Dedifferentiated amniotic fluid mesenchymal stem cell (primary cell): ENCODE results near the gene OR13J1.
"Not testable (repeated sequence)": the region's sequence is repeated elsewhere in the genome, so short reads cannot be mapped to it uniquely, and the experiment has no call there.

Experiments used
- DNase-seq: peaks from one replicate; pipeline ENCODE4 v3.0.0-alpha.2; 2016; ENCODE audit errors: extremely low spot score

OR13J1 gene

GRCh38 chr9:35870351-35870923 is at the start of gene OR13J1:
TSS of gene OR13J1 (minus strand) at chr9:35870401. CDS start at chr9:35870401, 0 bp downstream.
- no peak for DNase-seq

DNA sequence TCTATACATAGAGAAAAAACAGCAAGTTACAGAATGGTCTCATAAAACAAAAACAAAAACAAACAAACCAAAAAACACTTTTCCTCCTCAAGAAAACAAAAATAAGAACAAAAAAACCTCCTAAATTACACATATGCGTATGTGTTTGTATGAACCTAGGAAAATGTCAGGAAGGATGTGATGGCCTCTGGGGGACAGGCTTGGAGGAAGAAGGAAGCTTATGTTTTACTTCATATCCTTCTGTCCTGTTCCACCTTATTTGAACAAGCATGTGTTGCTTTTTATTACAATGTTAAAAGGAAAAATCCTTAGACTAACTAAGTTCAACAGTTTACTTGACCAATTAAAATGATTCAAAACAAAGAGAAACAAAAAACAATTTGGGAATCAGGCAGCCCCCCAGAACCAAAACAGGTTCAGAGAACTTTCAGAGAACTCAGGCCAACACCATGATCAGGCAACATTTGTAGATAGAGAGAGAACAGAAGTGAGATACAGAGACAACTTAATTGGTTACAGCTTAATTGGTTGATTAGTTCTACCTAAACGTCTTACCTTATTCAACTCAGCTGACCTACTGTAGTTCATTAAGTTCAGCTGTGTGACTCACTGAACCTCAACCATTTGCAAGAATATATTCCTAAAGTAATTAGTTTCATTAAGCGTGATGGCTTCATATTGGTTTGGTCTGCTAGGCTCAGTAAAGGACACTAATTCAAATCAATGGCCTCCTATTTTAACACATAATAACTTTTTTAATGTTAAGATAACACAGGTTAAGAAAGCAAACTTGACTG is 49.2 kb upstream of the OR13J1 start:
- DNase-seq, result no peak

DNA sequence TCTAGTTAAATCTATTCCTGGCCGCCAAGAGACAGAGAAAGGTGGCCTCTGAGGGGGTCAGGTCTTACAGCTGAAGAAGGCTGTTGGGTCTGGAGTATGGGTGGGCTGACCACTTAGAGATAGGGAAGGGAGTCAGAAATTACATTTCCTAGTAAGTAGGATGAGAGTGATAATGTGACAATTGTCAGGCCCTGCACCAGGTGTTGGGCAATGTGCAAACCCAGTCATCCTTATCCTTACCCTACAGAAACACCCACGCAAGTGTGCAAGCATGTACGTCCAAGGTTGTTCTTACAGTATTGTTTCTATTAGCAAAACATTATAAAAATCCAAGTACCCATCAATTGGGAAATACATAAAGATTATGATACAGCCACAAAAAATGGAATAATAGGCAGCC is 48.6 kb upstream of the OR13J1 start:
- no peak for DNase-seq

- DNase-seq, result no peak
Measured at GRCh38 chr9:35917261-35917660, 47.1 kb upstream of the OR13J1 start.

GRCh38 chr9:35915681-35916294 is 45.6 kb upstream of the OR13J1 start:
- no peak for DNase-seq

- no peak for DNase-seq
Measured at GRCh38 chr9:35914301-35914807, 44.2 kb upstream of the OR13J1 start.

GRCh38 chr9:35913429-35913828 is 43.2 kb upstream of the OR13J1 start:
- DNase-seq, result not testable (repeated sequence)

GRCh38 chr9:35912791-35913400 is 42.7 kb upstream of the OR13J1 start:
- DNase-seq, result no peak

- DNase-seq, result no peak
Measured at GRCh38 chr9:35911690-35912089, 41.5 kb upstream of the OR13J1 start.

DNA sequence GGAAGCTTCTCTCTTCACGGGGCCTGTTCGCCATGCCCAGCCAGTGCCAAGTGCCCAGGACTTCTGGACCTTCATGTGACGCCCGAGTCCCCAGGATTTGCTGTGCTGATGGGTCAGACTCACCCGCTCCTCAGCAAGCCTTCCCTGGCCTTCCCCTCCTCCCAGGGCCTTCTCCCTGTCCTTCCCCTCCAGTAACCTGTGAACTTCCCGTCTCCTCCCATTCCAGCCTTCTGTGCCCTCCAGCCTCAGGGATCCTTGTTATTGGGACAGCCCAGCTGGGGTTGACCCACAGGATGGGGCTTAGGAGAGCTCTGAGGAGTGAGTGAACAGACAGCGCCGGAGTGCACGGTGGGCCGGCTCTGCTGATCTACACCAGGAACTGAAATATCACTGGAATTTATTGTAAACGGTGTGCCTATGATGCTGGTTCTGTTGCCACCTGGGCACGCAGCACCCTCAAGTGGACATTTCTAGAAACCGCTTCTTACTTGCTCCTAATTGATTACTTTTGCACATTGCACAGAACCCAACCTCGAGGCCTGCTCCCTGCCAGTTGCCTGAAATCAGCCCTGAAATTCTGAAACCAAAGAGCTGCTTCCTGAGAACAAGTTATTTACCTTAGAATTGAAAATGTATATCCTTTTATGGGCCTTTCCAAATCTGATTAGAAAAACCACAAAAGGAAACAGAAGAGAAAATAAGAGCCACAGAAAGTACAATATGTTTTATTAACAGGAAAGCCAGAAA is 40.6 kb upstream of the OR13J1 start:
- DNase-seq, result no peak

DNA sequence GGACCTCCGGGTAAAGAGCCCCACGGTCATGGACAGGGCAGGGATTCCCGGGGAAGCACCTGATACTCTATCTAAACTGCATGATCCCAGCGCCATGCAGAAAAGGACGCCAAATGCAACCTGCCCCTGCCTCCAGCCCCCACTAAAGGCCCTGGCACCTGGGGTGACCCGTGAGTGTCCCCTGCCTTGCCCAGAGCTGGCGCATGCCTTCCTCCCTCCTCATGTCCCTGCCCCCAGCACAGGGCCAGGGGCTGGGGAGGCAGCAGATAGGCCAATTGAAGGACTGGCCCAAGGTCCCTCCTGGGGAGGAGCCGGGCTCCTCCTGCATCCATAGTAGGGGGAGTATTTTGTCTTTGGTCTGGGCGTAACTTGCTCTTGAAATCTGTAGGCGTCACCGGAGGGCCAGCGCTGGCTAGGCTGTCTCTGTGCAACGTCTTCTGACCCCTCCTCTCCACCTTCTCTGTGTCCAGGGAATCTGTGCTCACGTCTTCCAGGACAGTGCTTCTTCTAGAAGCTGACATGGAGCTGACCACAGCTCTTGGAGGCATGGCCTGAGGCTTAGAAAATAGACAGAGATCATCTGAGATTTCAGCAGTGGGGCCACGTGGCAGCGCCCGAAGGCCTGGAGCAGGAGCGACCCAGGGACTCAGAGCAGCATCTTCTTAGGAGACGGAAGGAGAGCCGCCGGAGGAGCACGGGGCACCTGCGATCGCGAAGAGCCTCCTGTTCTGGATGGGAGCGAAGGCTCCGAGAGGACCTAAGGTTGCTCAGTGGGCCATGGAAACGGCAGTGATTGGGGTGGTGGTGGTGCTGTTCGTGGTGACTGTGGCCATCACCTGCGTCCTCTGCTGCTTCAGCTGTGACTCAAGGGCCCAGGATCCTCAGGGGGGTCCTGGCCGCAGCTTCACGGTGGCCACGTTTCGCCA is 39.7 kb upstream of the OR13J1 start:
- DNase-seq, result no peak

DNA sequence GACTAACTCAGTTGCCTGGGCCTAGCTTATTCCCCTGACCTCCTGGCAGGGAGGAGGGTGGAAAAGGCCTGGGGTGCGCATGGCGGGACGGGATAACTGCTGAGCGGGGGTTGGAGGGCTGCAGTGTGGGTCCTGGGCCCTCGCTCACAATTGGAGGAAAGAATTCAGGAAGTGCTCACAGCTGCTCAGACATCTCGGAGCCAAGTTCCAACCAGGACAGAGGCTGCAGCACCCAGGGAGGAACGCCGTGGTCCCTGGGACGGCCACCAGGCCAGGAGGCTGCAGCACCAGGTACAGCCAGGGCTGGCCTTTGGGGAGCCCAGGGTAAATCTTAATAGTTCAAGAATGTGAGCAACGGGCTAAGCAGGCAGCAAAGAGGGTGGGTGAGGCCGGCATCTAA is 39.1 kb upstream of the OR13J1 start, which contains the start of gene SPAAR:
Gene SPAAR (plus strand): TSS at position 217 of the 400 bp plus-strand sequence. CDS start 974 bp downstream, outside the sequence.
- DNase-seq, result no peak

DNA sequence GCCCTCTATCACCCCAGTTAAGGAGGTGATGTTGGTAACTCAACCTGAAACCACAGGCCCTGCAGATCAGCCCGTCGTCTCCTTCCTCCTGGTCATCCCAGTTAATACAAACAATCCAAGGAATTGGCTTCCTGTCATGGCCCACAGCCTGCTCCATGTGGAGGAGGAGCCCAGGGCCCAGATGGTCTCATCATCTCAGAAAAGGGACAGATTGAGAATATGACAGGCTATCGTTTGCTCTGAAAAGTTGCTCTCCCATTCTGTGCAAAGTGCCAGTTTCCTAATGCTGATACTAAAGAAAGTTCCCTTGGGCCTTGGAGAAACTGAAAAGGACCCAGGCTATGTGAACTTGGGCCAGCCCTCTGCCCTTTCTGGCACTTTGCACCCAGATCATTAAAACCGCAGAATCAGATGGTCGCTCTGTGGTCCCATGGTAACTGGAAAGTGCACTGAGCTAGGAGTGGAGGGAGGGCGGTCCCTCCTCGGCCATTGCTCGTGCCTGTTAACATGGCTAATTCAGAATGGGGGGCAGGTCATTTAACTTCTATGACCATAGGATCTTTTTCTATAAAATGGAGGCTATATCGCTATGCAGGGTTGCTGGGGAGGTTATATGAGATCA is 38.4 kb upstream of the OR13J1 start:
- no peak for DNase-seq

DNA sequence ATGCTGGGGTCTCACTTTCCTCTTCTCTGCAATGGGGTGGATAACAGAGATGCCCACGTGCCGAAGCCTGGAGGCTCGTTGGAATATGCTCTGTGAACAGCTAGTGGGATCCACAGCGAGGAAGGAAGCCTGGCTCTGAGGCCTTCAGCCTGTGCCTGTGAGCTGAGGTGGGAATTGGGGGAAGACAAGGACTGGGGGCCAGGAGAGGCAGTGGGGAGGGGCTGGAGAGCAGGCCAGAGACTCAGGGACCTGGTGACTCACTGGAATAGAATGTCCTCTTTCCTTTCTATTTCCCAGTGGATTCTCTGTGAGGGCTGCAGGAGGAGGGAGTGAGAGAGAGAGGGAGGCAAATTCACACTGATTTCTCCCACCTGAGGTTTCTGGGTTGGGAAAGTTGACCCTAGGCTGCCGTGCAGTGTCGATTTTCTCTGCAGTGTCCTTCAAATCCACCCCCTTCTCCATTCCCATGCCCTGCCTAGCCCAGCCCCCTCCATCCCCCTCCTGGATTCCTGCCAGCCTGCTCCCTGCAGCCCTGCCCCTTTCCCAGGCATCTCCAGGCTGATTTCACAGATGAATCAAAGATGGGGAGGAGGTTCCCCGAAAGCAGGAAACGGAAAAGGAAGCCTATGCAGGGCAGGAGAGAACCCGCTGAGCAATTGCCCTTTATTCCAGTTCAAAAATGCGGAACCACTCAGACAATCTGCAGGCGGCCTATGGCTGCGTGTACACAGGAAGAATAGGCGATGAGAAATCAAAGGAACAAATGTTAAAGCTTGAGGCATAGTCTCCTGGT is 37.7 kb upstream of the OR13J1 start:
- peak; percentile 70 for DNase-seq

- peak; percentile 64 for DNase-seq
Measured at GRCh38 chr9:35906923-35907699, 36.9 kb upstream of the OR13J1 start.

DNA sequence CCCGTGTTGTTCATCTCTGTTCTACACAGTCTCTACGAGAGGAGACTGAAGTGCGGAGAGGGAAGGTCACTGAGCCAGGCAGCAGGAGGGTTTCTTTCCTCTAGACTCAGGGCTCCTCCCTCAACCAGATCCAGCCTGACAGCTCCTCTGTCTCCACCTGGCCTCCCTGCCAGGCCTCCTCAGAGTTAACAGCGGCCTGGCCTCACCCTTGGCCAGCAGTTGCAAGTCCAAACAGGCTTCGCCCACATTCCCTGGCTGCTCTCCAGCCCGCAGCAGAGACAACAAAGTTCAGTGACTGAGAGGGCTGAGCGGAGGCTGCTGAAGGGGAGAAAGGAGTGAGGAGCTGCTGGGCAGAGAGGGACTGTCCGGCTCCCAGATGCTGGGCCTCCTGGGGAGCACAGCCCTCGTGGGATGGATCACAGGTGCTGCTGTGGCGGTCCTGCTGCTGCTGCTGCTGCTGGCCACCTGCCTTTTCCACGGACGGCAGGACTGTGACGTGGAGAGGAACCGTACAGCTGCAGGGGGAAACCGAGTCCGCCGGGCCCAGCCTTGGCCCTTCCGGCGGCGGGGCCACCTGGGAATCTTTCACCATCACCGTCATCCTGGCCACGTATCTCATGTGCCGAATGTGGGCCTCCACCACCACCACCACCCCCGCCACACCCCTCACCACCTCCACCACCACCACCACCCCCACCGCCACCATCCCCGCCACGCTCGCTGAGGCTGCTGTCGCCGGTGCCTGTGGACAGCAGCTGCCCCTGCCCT is 35.9 kb upstream of the OR13J1 start, which contains the start of gene HRCT1:
Gene HRCT1 (plus strand): TSS at position 291 of the 768 bp plus-strand sequence. CDS start 86 bp downstream, at position 377.
- peak; percentile 94 for DNase-seq

DNA sequence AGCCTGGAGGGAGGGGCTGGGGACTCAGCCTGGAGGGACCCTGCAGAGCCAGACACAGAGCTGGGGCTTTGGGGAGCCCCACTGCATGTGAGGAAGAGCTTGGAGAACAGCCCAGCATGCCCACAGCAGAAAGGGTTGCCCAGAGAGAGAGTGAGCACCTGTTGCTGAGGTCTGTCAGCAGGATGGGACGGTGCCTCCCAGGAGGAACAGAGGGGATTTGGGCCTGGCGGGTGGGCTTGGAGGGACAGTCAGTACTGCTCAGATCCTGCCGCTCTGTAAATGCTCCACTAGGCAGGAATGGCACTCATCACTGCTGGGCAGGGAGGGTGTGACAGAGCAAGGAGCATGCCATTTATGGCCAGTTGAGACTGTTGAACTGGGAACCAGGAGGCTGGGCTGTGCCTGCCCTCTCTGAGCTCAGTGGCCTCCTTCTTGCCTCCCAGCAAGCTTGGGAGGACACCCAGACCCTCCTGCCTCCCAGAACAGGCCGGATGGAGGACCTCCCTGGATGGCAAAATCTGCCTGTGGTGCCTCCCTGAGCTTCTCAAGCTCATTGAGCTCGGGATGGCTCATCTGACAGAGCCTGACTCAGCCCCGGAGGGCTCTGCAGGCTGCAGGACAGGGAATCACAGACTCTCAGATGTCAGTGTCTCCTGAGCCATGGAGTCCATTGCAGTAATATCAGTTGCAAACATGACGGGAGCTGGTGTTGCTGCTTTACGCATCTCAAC is 35.0 kb upstream of the OR13J1 start:
- DNase-seq, result no peak
